ENCODE results near the gene C20orf202. TPM values are rescaled to one million over a fixed set of nuclear protein-coding genes. Genes with fewer than 3 reads are reported as not detected.

Gene C20orf202
- total RNA-seq: not detected in 2 replicates
- long read RNA-seq: 0 reads

DNA sequence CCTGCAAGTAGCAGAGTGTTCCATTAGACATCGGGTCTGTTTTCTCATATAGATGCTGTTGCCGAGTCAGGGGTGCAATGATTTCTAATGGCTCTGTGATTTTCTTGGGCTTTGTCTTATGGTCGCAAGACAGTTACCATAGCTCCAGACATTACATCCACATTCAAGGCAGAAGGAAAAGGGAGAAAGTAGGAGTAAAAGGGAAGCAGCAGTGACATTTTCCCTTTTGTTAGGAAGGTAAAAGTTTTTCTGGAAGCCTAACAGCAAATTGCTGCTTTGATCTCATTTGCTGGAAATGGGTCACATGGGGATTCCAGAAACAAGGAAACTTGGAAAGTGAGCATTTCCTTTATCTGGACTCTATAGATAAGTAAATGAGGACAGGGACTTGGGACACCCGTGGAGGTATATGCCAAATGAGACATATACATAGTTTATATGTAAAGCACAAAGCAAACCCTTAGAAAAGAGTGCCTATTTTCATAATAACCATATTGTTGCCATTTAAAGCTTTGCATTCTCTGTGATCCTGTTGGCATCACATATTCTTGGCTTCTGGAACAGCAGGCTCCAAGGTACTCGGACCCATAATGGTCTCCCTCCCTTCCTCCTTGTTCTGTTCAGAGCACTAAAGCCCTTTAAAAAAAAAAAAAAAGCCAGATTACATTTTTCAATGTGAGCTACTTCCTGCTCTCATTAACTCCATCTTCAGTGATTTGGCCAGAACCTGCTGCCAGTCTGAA is at the start of gene C20orf202:
TSS of gene C20orf202 (plus strand) at position 693 of the 743 bp plus-strand sequence. CDS start 132 bp downstream, outside the sequence.
- Mint-ChIP-seq H3K36me3 (ENCODE audit: unreplicated experiment) (no peaks in the 10 kb centered on the region), H3K4me3 (ENCODE audit: unreplicated experiment) (no peak within 1 kb of the TSS), H3K27ac (ENCODE audit: unreplicated experiment) (no peak within 1 kb of the TSS), H3K27me3 (ENCODE audit: unreplicated experiment) (peaks cover 31% of the 10 kb centered on the region), H3K9me3 (ENCODE audit: unreplicated experiment) (no peaks in the 10 kb centered on the region), H3K4me1 (ENCODE audit: unreplicated experiment) (no peaks in the 10 kb centered on the region)
- TF ChIP-seq, protein P1, sequence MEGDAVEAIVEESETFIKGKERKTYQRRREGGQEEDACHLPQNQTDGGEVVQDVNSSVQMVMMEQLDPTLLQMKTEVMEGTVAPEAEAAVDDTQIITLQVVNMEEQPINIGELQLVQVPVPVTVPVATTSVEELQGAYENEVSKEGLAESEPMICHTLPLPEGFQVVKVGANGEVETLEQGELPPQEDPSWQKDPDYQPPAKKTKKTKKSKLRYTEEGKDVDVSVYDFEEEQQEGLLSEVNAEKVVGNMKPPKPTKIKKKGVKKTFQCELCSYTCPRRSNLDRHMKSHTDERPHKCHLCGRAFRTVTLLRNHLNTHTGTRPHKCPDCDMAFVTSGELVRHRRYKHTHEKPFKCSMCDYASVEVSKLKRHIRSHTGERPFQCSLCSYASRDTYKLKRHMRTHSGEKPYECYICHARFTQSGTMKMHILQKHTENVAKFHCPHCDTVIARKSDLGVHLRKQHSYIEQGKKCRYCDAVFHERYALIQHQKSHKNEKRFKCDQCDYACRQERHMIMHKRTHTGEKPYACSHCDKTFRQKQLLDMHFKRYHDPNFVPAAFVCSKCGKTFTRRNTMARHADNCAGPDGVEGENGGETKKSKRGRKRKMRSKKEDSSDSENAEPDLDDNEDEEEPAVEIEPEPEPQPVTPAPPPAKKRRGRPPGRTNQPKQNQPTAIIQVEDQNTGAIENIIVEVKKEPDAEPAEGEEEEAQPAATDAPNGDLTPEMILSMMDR (IDR thresholded peaks at IDR 0.05): no peak
- no peak for DNase-seq (ENCODE audit: extremely low spot score, unreplicated experiment)

DNA sequence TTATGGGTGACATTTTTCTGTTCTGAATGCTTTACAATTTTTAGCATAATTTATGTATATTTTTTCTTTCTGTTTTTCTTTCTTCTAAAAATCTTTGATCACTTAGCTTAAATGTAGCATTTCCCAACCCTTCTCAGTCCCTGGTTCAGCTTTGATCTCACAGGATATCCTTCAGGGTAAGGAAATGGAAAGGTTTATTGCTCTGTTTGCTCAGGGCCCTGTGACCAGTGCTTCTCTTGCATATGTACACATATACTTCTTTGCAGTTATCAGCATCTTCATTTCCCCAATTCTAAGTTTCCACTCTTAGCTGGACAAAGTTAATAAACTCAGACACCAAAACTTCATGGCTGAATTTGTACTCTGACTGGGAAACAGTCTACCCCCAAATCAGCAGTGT is 49.0 kb upstream of the C20orf202 start:
- TF ChIP-seq, protein P1 (IDR thresholded peaks at IDR 0.05): no peak
- Mint-ChIP-seq H3K4me1 (ENCODE audit: unreplicated experiment) (no peaks in the 10 kb centered on the region), H3K4me3 (ENCODE audit: unreplicated experiment) (no peak overlapping the region), H3K36me3 (ENCODE audit: unreplicated experiment) (peaks cover 46% of the 10 kb centered on the region), H3K27me3 (ENCODE audit: unreplicated experiment) (no peaks in the 10 kb centered on the region), H3K9me3 (ENCODE audit: unreplicated experiment) (no peaks in the 10 kb centered on the region), H3K27ac (ENCODE audit: unreplicated experiment) (no peak overlapping the region)
- no peak for DNase-seq (ENCODE audit: extremely low spot score, unreplicated experiment)

DNA sequence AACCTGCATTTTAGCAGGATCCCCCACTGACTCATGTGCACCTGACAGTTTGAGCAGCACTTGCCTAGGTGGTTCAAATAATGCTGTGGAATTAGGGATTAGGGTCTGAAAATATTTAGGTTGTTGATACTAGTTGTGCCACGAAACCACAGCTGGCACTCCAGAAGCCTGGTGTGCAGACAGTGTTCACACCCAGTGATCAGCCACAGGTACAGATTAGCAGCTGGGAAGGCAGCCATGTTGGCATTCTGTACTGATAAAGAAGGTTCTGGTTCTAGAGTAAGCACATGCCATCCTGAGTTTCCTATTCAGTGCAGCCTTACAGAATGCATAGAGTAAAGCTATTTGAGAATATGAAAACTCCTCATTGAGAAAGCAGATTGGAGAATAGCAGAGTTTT is 48.6 kb upstream of the C20orf202 start:
- H3K27ac Mint-ChIP-seq (ENCODE audit: unreplicated experiment): no peak overlapping the region
- no peak overlapping the region for H3K4me3 Mint-ChIP-seq (ENCODE audit: unreplicated experiment)
- peaks cover 46% of the 10 kb centered on the region for H3K36me3 Mint-ChIP-seq (ENCODE audit: unreplicated experiment)
- TF ChIP-seq, protein P1 (IDR thresholded peaks at IDR 0.05): no peak
- no peaks in the 10 kb centered on the region for H3K4me1 Mint-ChIP-seq (ENCODE audit: unreplicated experiment)
- DNase-seq (ENCODE audit: extremely low spot score, unreplicated experiment): no peak
- no peaks in the 10 kb centered on the region for H3K9me3 Mint-ChIP-seq (ENCODE audit: unreplicated experiment)
- H3K27me3 Mint-ChIP-seq (ENCODE audit: unreplicated experiment): no peaks in the 10 kb centered on the region

DNA sequence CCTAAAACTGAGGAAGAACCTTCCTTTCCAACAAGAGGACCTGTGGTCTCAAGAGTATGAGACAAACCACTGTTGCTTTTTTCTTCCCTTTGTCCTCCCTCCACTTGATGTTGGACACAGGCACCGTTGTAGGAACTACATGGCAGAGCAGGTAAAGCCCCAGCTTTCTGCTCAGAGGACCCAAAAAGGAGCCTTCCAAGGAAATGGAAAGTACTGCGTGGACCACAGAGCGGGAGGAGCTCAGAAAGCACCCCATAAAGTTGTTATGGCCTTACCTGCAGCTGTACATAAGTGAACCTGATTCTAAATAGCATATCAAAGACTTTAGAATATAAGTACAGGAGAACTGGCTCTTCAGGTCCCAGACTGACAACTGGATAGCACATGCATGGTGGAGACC is 47.9 kb upstream of the C20orf202 start:
- Mint-ChIP-seq H3K9me3 (ENCODE audit: unreplicated experiment) (no peaks in the 10 kb centered on the region), H3K27ac (ENCODE audit: unreplicated experiment) (no peak overlapping the region), H3K36me3 (ENCODE audit: unreplicated experiment) (peaks cover 46% of the 10 kb centered on the region), H3K4me3 (ENCODE audit: unreplicated experiment) (no peak overlapping the region), H3K27me3 (ENCODE audit: unreplicated experiment) (no peaks in the 10 kb centered on the region), H3K4me1 (ENCODE audit: unreplicated experiment) (no peaks in the 10 kb centered on the region)
- no peak for DNase-seq (ENCODE audit: extremely low spot score, unreplicated experiment)
- TF ChIP-seq, protein P1 (IDR thresholded peaks at IDR 0.05): no peak

DNA sequence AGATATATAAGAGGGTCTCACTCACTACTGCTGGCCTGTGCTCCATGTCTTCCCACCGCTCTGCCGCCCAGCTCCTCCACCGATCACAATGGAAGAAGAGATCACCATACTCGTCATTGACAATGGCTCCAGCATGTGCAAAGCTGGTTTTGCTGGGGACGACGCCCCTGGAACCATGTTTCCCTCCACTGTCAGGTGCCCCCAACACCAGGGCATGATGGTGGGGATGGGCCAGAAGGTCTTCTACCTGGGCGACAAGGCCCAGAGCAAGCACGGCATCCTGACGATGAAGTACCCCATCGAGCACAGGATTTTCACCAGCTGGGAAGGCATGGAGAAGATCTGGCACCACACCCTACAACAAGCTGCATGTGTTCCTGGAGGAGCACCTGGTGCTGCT is 42.8 kb upstream of the C20orf202 start:
- TF ChIP-seq, protein P1 (IDR thresholded peaks at IDR 0.05): no peak
- Mint-ChIP-seq H3K27me3 (ENCODE audit: unreplicated experiment) (no peaks in the 10 kb centered on the region), H3K9me3 (ENCODE audit: unreplicated experiment) (no peaks in the 10 kb centered on the region), H3K4me1 (ENCODE audit: unreplicated experiment) (no peaks in the 10 kb centered on the region), H3K36me3 (ENCODE audit: unreplicated experiment) (peaks cover 31% of the 10 kb centered on the region), H3K4me3 (ENCODE audit: unreplicated experiment) (no peak overlapping the region), H3K27ac (ENCODE audit: unreplicated experiment) (no peak overlapping the region)
- DNase-seq (ENCODE audit: extremely low spot score, unreplicated experiment): peak; percentile 38

Data from osteocyte (in vitro differentiated cells).